ENCODE data around the gene FKBP4.

The FKBP4 gene

DNA sequence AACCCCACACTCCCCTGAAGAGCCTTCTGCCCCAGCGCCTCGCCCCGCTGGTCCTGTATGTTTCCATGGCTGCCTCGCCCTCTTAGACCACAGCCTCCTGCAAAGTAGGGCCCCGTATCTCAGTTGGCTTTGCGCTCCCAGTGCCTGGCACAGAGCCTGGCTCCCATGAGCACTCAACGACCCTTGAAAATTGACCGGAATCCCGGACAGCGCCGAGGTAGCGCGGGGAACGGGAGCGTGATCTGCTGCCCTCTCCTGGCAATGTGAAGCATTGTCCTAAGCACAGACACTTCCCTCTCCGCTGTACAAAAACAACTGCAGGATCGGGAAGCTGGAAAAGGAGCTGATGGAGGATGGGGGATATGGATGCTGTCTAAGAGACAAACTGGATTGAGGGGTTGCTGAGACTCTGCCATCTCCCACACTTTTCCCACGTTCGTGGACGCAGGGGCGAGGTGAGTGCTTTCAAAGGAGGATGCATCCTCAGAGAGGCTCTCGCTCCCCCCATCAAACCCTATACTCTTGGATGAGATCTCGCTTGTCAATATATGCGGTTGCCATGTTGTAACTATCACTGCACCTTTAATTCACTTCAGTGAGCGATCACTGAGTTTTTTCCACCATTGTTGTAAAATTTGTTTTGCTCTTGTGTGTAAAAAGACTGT lies 10.7 kb upstream of the FKBP4 start:
- peak; percentile 69 for DNase-seq

DNA sequence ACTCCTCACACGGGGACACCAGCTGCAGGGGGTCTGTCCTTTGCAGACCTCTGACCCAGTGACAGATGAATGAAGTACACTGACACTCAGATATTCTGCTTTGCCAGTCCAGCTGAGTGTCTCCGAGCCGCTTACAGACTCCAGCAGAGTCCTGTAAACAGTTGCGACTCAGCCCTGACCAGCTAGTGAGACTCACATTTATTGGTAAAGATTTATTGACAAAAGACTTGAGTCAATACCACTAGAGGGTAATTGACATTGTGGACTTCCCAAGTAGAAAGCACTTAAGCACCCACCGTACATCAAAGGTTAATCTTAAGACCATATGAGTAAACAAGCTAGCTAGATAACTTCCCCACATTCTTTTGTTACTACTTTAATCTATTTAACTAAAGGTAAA lies 9.8 kb upstream of the FKBP4 start:
- no peak for DNase-seq

GRCh38 chr12:2791089-2791488 lies 3.7 kb upstream of the FKBP4 start:
- no peak for DNase-seq

DNA sequence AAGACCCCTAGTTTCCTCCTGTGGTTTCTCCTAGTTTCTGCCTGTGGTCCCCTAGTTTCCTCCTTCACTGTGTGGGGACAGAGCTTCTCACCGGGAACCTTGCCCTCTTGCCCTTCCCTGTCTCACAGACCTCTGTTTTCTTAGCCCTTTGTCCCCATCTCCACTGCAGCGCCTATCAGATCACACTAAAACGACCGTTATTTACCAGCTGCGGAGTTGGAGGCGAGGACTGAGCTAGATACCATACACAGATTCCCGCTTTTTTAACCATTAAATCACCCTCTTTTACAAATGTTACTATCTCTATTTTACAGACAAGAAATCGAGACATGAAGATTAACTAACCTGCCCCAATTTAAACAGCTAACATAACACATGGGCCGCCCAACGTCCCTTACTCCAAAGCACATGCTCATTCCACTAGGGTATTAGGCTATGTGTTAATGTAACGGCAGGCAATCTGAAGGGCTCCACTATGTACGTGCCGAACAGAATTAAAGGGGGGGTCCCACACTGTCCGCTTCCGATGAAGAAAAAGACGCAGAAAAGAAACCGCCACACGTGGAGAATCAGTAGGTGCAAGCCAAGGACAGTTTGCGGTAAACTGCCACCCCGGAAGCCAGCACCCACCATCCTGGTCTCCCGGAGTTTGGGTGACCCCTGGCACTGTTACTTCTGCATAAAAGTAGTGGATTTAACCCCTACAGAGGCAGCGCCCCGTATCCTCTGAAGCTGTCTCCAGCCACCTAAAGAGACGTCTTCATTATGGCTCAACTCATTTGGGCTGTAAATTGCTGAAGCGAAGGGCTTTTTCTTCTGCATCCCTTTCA lies 1.9 kb upstream of the FKBP4 start:
- no peak for DNase-seq

DNA sequence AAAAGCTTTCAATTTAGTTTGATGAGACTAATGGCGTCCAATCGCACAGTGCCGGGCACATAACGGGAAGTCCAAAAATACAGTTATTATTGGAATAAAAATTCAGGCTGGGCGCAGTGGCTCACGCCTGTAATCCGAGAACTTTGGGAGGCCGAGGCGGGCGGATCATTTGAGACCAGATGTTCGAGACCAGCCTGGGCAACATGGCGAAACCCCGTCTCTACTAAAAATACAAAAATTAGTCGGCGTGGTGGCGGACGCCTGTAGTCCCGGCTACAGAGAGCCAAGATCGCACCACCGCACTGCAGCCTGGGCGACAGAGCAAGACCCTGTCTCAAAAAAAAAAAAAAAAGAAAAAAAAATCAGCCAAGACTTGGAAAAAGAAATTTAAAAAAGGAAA lies 1.2 kb upstream of the FKBP4 start:
- no peak for DNase-seq

- no peak for DNase-seq
Measured at GRCh38 chr12:2794191-2794735, 507 bp upstream of the FKBP4 start.

DNA sequence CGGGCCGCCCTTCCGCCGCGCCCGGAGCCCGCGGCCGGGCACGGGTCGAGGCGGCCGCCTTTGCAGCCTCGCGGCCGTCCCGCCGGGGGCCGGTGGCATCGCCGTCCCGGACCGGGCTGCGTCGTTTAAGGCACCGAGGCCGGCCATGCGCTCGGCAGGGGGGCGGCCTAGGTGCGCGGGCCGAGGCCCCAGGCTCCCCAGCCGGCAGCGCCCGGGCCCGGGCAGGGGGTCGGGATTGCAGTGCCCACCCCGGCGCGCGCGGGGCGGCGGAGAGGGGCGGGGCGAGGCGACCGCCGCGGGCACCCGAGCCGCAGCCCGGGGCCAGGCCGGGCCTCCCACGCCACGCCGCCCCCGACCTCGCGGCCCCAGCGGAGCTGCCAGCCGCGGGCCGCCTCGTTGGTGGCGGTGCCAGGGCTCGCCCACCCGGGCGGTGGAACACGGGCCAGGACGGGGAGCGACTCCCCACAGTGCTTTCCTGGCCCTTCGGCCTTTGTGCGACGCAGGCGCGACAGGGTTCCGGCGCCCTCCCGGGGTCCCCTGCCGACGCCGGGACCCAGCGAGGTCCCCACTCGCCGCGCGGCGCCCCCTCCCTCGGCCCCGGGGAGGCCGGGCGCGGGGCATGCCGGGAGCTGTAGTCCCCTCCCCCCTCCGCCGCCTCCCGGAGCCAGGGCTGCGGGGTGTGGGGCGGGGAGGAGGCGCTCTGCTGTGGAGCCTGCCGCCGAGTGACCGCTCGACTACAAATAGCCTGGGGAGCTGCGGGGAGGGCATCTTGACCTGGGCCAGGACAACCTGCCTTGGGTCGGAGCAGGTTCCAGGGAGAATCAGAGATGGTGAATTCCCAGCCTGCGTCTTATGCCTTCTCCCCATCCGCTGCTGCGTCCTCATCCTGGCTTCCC lies 769 bp downstream of the FKBP4 start:
- no peak for DNase-seq

DNA sequence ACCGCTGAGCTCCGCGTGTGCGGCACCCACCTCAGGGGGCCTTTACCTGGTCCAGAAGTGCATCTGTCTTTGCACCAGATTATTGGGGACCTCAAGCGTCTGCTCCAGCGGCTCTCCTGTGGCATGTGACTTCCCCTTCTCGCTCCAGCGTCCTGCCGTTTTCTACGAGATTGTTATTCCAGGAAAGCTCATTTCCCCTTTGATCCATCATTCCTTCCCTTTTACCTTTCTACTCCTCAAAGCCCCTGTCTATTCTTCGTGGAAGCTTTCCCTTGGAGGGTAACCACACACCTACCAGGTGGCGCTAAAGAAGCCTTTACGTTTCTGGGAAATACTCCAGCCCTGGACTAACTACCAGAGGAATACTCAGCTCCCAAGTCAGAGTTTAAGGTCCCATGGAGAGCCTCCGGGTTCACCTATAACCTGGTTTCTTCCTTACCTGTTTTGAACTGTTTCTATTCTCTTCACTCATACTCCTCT lies 1.5 kb downstream of the FKBP4 start:
- peak; percentile 12 for DNase-seq

DNA sequence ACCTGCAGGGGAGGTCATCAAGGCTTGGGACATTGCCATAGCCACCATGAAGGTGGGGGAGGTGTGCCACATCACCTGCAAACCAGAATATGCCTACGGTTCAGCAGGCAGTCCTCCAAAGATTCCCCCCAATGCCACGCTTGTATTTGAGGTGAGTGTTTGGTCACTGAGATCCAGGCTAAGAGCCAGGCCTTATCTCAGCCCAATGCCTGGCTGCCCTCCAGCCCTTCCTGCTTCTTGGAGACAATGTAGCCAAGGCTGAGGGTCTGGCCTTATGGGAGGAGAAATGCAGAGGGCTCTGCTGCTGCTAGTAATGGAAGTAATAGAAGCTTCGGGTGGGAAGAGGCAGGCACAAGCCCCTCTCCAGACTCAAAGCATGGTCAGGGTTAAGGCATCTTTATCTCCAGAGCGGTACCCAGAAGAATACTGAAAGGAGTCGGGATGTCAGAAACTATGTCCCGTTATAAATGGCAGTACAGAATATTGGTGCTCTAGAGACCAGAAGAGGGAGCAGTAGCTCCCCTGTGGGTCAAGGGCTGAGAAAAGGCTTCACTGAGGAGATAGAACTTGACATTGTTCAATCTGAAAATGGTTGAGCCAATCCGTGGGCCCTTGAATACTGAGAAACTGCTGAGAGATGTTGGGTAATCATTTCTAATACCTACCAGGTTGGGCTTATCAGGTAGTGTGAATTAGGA lies 3.1 kb downstream of the FKBP4 start:
- DNase-seq = no peak

- no peak for DNase-seq
Measured at GRCh38 chr12:2800046-2800570, 5.3 kb downstream of the FKBP4 start.

- no peak for DNase-seq
Measured at GRCh38 chr12:2801044-2801783, 6.4 kb downstream of the FKBP4 start.

GRCh38 chr12:2803635-2804392 lies 9.0 kb downstream of the FKBP4 start:
- DNase-seq = no peak

GRCh38 chr12:2804393-2805142 lies 9.8 kb downstream of the FKBP4 start:
- no peak for DNase-seq

DNA sequence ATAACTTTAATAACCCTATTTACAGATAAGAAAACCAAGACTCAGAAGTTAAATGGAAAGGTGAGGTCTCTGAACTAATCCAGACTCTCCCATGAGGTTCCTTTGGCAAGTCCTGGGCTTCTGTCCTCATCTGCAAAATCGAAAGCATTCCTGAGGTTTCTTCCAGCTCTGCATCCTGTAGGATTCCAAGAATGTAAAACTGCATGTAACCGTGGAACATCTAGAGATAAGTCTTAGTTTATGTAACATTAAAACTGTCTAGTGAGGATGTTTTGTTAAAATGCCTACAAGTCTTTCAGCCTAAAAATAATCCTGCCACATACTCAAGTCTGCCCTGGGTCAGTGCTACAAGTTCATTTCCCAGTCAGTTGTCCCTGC lies 10.4 kb downstream of the FKBP4 start:
- no peak for DNase-seq

DNA sequence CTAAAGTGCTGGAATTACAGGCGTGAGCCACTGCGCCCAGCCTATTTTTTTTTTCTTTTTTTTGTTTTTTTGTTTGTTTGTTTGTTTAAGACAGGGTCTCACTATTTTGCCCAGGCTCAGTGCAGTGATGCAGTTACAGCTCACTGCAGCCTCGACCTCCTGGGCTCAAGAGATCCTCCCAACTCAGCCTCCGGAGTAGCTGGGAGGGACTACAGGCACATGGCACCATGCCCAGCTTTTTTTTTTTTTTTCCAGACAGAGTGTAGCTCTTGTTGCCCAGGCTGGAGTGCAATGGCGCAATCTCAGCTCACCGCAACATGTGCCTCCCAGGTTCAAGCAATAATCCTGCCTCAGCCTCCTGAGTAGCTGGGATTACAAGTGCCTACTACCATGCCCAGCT lies 11.9 kb downstream of the FKBP4 start:
- no peak for DNase-seq

DNA sequence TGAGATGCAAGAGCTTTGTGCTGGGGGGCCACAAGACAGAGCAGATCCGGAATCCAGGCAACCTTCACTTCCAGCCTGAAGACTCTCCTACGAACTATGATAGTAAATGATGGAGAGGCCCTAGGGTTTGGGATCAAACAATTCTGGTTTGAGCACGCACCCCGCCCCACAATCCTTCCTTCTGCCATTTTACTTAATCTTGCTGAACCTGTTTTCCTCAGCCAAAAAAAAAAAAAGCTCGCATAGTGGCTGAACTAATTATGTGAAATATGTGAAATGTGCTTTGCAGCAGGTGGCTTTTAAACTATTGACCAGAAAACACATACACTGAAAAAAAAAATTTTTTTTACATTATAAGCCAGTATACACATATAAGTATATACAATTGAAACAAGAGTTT lies 17.0 kb downstream of the FKBP4 start:
- DNase-seq = peak; percentile 13

GRCh38 chr12:2812290-2813213 lies 17.8 kb downstream of the FKBP4 start, which contains the start of gene ITFG2:
TSS of gene ITFG2 (plus strand) at chr12:2812668. CDS start at chr12:2812761, 93 bp downstream.
- DNase-seq = peak; percentile 98
